Measurements from ENCODE around the gene SLC26A1.

GRCh38 chr4:1028574-1029220 is 35.5 kb upstream of the SLC26A1 start:
- TF ChIP-seq CREB1 (CRISPR knock-in tag; IDR thresholded peaks at IDR 0.05), result no peak
- no peak for TF ChIP-seq SP1 (CRISPR knock-in tag; conservative IDR thresholded peaks at IDR 0.05)
- no peak for TF ChIP-seq HMGXB4 (CRISPR knock-in tag; IDR thresholded peaks at IDR 0.05)
- no peak for TF ChIP-seq ATF3 (CRISPR knock-in tag; conservative IDR thresholded peaks at IDR 0.05)
- no peak for TF ChIP-seq FOXP1 (CRISPR knock-in tag; IDR thresholded peaks at IDR 0.05; ENCODE audit: borderline replicate concordance)
- no peak for TF ChIP-seq CTCF (IDR thresholded peaks at IDR 0.05)
- TF ChIP-seq ESRRA (CRISPR knock-in tag; IDR thresholded peaks at IDR 0.05; ENCODE audit: borderline replicate concordance), result no peak
- no peak for TF ChIP-seq ZNF121 (CRISPR knock-in tag; IDR thresholded peaks at IDR 0.05)
- no peak for TF ChIP-seq ZNF671 (CRISPR knock-in tag; IDR thresholded peaks at IDR 0.05)
- TF ChIP-seq NFE2L1 (CRISPR knock-in tag; IDR thresholded peaks at IDR 0.05), result no peak
- no peak for TF ChIP-seq TEAD4 (CRISPR knock-in tag; IDR thresholded peaks at IDR 0.05)
- no peak for TF ChIP-seq JUN (CRISPR knock-in tag; IDR thresholded peaks at IDR 0.05)
- no peak for TF ChIP-seq USF2 (CRISPR knock-in tag; IDR thresholded peaks at IDR 0.05)
- TF ChIP-seq CDX4 (CRISPR knock-in tag; IDR thresholded peaks at IDR 0.05; ENCODE audit: borderline replicate concordance), result no peak
